ENCODE measurements around the gene ADGRL4. TPM values are rescaled to one million over a fixed set of nuclear protein-coding genes. Genes with fewer than 3 reads are reported as not detected.

Gene ADGRL4
- total RNA-seq, 1 experiment from 2014 or later, result 0.10 TPM

- DNase-seq (ENCODE audit: low read depth, low spot score) (no peak), ATAC-seq (no peak)
- CTCF ChIA-PET, result no interaction called here
- Histone ChIP-seq H3K79me2 (ENCODE audit: insufficient read depth, low read length) (no peaks in the 10 kb centered on the region), H3K9ac (ENCODE audit: low read length) (no peak overlapping the region), H3K27me3 (ENCODE audit: insufficient read depth, low read length) (no peaks in the 10 kb centered on the region), H3K4me2 (ENCODE audit: low read length) (no peak overlapping the region), H4K20me1 (ENCODE audit: insufficient read depth) (no peaks in the 10 kb centered on the region), H3K36me3 (ENCODE audit: control insufficient read depth in 1 of 2, insufficient read depth in 2 of 2, low read length in 2 of 2) (no peaks in the 10 kb centered on the region), H3K9me3 (ENCODE audit: control insufficient read depth in 1 of 2, insufficient read depth in 1 of 2, low read depth in 1 of 2, low read length in 2 of 2) (no peaks in the 10 kb centered on the region), H3K4me3 (replicated peaks in 1 of 2; ENCODE audit: low read depth in 1 of 2, low read length in 2 of 2) (no peak overlapping the region), H3K9me2 (ENCODE audit: insufficient read depth) (no peaks in the 10 kb centered on the region), H3K27ac (ENCODE audit: low read depth, low read length) (no peak overlapping the region), H2AFZ (ENCODE audit: low read depth, low read length, poor library complexity, severe bottlenecking) (no peak overlapping the region), H3K4me1 (ENCODE audit: control insufficient read depth in 1 of 2, insufficient read depth in 2 of 2, low read length in 2 of 2) (no peaks in the 10 kb centered on the region)
- POLR2A ChIA-PET, result no interaction called here
- RAD21 ChIA-PET (ENCODE audit: low non-redundant PET in 1 of 2, low total read pairs in 2 of 2, uncharacterized antibody in 2 of 2, unreplicated experiment in 2 of 2), result no interaction called here
- no TSS peak for BruUV-seq (replicated peaks)
- TF ChIP-seq ELF1 (IDR thresholded peaks at IDR 0.05; ENCODE audit: borderline replicate concordance, low read depth), result no peak
- TF ChIP-seq POLR2AphosphoS5 (IDR thresholded peaks at IDR 0.05; ENCODE audit: low read depth, low read length), result no peak
- no peak for TF ChIP-seq ZBTB33 (IDR thresholded peaks at IDR 0.05; ENCODE audit: extremely low read depth, insufficient replicate concordance, low read length)
- TF ChIP-seq TCF7L2 (IDR thresholded peaks at IDR 0.05; ENCODE audit: borderline replicate concordance, extremely low read depth, insufficient read depth, insufficient read length), result no peak
- TF ChIP-seq EZH2 (IDR thresholded peaks at IDR 0.05), result no peak
- no peak for TF ChIP-seq FOSL1 (IDR thresholded peaks at IDR 0.05; ENCODE audit: low read depth)
- no peak for TF ChIP-seq EGR1 (IDR thresholded peaks at IDR 0.05; ENCODE audit: low read depth)
- no peak for TF ChIP-seq SIN3A (IDR thresholded peaks at IDR 0.05; ENCODE audit: low read depth)
- TF ChIP-seq YY1 (IDR thresholded peaks at IDR 0.05; ENCODE audit: extremely low read depth, insufficient replicate concordance, low read depth, low read length), result no peak
- TF ChIP-seq ZNF274 (IDR thresholded peaks at IDR 0.05; ENCODE audit: low read depth, low read length), result no peak
- TF ChIP-seq, protein P1, sequence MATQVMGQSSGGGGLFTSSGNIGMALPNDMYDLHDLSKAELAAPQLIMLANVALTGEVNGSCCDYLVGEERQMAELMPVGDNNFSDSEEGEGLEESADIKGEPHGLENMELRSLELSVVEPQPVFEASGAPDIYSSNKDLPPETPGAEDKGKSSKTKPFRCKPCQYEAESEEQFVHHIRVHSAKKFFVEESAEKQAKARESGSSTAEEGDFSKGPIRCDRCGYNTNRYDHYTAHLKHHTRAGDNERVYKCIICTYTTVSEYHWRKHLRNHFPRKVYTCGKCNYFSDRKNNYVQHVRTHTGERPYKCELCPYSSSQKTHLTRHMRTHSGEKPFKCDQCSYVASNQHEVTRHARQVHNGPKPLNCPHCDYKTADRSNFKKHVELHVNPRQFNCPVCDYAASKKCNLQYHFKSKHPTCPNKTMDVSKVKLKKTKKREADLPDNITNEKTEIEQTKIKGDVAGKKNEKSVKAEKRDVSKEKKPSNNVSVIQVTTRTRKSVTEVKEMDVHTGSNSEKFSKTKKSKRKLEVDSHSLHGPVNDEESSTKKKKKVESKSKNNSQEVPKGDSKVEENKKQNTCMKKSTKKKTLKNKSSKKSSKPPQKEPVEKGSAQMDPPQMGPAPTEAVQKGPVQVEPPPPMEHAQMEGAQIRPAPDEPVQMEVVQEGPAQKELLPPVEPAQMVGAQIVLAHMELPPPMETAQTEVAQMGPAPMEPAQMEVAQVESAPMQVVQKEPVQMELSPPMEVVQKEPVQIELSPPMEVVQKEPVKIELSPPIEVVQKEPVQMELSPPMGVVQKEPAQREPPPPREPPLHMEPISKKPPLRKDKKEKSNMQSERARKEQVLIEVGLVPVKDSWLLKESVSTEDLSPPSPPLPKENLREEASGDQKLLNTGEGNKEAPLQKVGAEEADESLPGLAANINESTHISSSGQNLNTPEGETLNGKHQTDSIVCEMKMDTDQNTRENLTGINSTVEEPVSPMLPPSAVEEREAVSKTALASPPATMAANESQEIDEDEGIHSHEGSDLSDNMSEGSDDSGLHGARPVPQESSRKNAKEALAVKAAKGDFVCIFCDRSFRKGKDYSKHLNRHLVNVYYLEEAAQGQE (IDR thresholded peaks at IDR 0.05; ENCODE audit: low read depth), result no peak
- no peak for TF ChIP-seq JUND (IDR thresholded peaks at IDR 0.05)
- TF ChIP-seq ATF3 (IDR thresholded peaks at IDR 0.05), result no peak
- no peak for TF ChIP-seq RAD21 (IDR thresholded peaks at IDR 0.05; ENCODE audit: low read depth)
- intact Hi-C loops (cut with micrococcal nuclease), result no loop called here
These were observed 114.2 kb downstream of the ADGRL4 start for GRCh38 chr1:78892260-78892840.

Measured in HCT116 (cell line).